AG04450 (cell line): ENCODE measurements around the gene CLIP2. TPM values are rescaled to one million over a fixed set of nuclear protein-coding genes. Genes with fewer than 3 reads are reported as not detected.
"Not testable (repeated sequence)": the region's sequence is repeated elsewhere in the genome, so short reads cannot be mapped to it uniquely, and the experiment has no call there.

ENCODE experiments used
- CTCF ChIA-PET: fragments of 300-600, 350-600 bp; formaldehyde crosslinking; extraction: SDS; loops from one replicate; lab custom pipeline; 2022; ENCODE audit warnings: antibody characterized with exemption, inconsistent platforms; lab: Charles Lee
- POLR2A ChIA-PET: fragments of 350-600 bp; formaldehyde crosslinking; extraction: SDS; loops from one replicate; lab custom pipeline; 2021; ENCODE audit warnings: antibody characterized with exemption, inconsistent platforms; lab: Yijun Ruan, JAX
- DNase-seq: peaks from one replicate; pipeline ENCODE4 v3.0.0-alpha.2; 2011; ENCODE audit warnings: low read depth, low spot score
- H3K27ac ChIP-seq: one replicate; pipeline ENCODE4 v1.5.1; 2012; ENCODE audit warnings: low read depth, low read length, control low read depth
- H3K27me3 ChIP-seq: one replicate; pipeline ENCODE4 v1.6.0; 2012; ENCODE audit warnings: low read length; ENCODE audit not compliant: control insufficient read depth, insufficient read depth
- H3K4me3 ChIP-seq: 2 replicates; pipeline ENCODE4 v1.5.1; 2011; ENCODE audit warnings: mild to moderate bottlenecking, low read depth, low read length, control low read depth
- H3K9me3 ChIP-seq: 2 replicates; pipeline ENCODE4 v1.5.1; 2012; ENCODE audit warnings: low read length; ENCODE audit not compliant: control insufficient read depth, insufficient read depth
- CTCF ChIP-seq: IDR thresholded peaks from 2 replicates; pipeline ENCODE4 v1.5.1; 2011; ENCODE audit warnings: low read depth, low read length, control low read depth, inconsistent platforms
- polyA plus RNA-seq: library from polyadenylated mRNA; depleted of rRNA; stranded (reverse); fragments of >200 nt; gene quantifications from 2 replicates; pipeline ENCODE4 v1.2.3, GENCODE V29; 2011

CLIP2 gene
- polyA plus RNA-seq, 1 experiment: 7.2 TPM

- no peak overlapping the region for H3K27ac ChIP-seq
- no peak for TF ChIP-seq CTCF
- POLR2A ChIA-PET: no interaction called here
Measured at GRCh38 chr7:74429153-74429747, 140.0 kb downstream of the CLIP2 start.

GRCh38 chr7:74430409-74430808 is 141.2 kb downstream of the CLIP2 start:
- ChIA-PET CTCF (interaction anchor here (0.7 kb wide), 1 partner anchor 42 kb away, joined by 3 read pairs; no protein-coding TSS in a partner anchor), POLR2A (interaction anchor here (0.6 kb wide), 1 partner anchor 53 kb away, joined by 3 read pairs; no protein-coding TSS in a partner anchor)
- not testable (repeated sequence) for H3K27ac ChIP-seq, H3K27me3 ChIP-seq, H3K4me3 ChIP-seq, H3K9me3 ChIP-seq, DNase-seq

More at GRCh38 chr7:74429153-74429747, 140.0 kb downstream of the CLIP2 start:
- peak; percentile 21 for DNase-seq
- Histone ChIP-seq H3K4me3 (no peak overlapping the region), H3K27me3 (no peaks in the 10 kb centered on the region), H3K9me3 (no peaks in the 10 kb centered on the region)
- CTCF ChIA-PET: no interaction called here

- Histone ChIP-seq H3K27ac (no peak overlapping the region), H3K4me3 (no peak overlapping the region), H3K9me3 (no peaks in the 10 kb centered on the region), H3K27me3 (no peaks in the 10 kb centered on the region)
- no peak for DNase-seq
- no peak for TF ChIP-seq CTCF
- ChIA-PET CTCF (no interaction called here), POLR2A (no interaction called here)
Measured at GRCh38 chr7:74430961-74431466, 141.8 kb downstream of the CLIP2 start.

- H3K27me3 ChIP-seq, H3K9me3 ChIP-seq, H3K27ac ChIP-seq, H3K4me3 ChIP-seq, CTCF ChIA-PET, DNase-seq: not testable (repeated sequence)
- POLR2A ChIA-PET: interaction anchor here (0.7 kb wide), 1 partner anchor 109 kb away, joined by 3 read pairs; no protein-coding TSS in a partner anchor
Measured at GRCh38 chr7:74437291-74437571, 148.0 kb downstream of the CLIP2 start.

- no peaks in the 10 kb centered on the region for H3K27me3 ChIP-seq
- ChIA-PET POLR2A (no interaction called here), CTCF (interaction anchor here (2.4 kb wide), 1 partner anchor 12 kb away, joined by 6 read pairs; no protein-coding TSS in a partner anchor)
- H3K27ac ChIP-seq: no peak overlapping the region
- TF ChIP-seq CTCF: no peak
- peaks cover 4% of the 10 kb centered on the region; the same call in 1 of the 2 replicates for H3K9me3 ChIP-seq
- DNase-seq: no peak
- no peak overlapping the region for H3K4me3 ChIP-seq
Measured at GRCh38 chr7:74438327-74438726, 149.1 kb downstream of the CLIP2 start.

GRCh38 chr7:74439541-74439940 is 150.3 kb downstream of the CLIP2 start:
- peaks cover 4% of the 10 kb centered on the region; the same call in 1 of the 2 replicates for H3K9me3 ChIP-seq
- no peak overlapping the region for H3K27ac ChIP-seq
- ChIA-PET POLR2A (no interaction called here), CTCF (interaction anchor here (1.6 to 2.4 kb wide), 2 partner anchors 11 to 20 kb away, joined by 5 to 6 read pairs; no protein-coding TSS in a partner anchor)
- TF ChIP-seq CTCF: no peak
- no peaks in the 10 kb centered on the region for H3K27me3 ChIP-seq
- H3K4me3 ChIP-seq: no peak overlapping the region
- DNase-seq: no peak

- H3K27me3 ChIP-seq, H3K27ac ChIP-seq, H3K9me3 ChIP-seq, H3K4me3 ChIP-seq, DNase-seq, POLR2A ChIA-PET: not testable (repeated sequence)
- CTCF ChIA-PET: interaction anchor here (0.5 to 2.4 kb wide), 4 partner anchors 10 to 373 kb away, joined by 3 to 10 read pairs (median 6); no protein-coding TSS in a partner anchor
Measured at GRCh38 chr7:74440143-74440542, 150.9 kb downstream of the CLIP2 start.
